K562 (cell line): ENCODE measurements around the gene GRB2. TPM values are rescaled to one million over a fixed set of nuclear protein-coding genes. Genes with fewer than 3 reads are reported as not detected.

Experiments
- CEBPG ChIP-seq, 3 experiments: fragments of 200-800 bp in 1 of 3; sonication (Bioruptor generic) in 1 of 3; sonication (generic) in 1 of 3; formaldehyde crosslinking in 1 of 3; IDR thresholded peaks in 2 of 3; conservative IDR thresholded peaks in 1 of 3; 2 replicates each; pipeline versions ENCODE4 v1.6.1 to v1.8.0; 2016 to 2022; ENCODE audit warnings: missing compliant biosample characterization in 2 of 3, missing genetic modification characterization in 2 of 3, mild to moderate bottlenecking in 1 of 3, missing genetic modification reagents in 1 of 3
- KDM4B ChIP-seq, 2 experiments: fragments of 450-650 bp in 1 of 2; sonication (generic) in 1 of 2; IDR thresholded peaks; 2 replicates each; pipeline ENCODE4 v1.6.1; 2016 to 2017; ENCODE audit warnings: borderline replicate concordance in 2 of 2, antibody characterized with exemption in 1 of 2, low read depth in 1 of 2, mild to moderate bottlenecking in 1 of 2
- MBD2 ChIP-seq: sonication (generic); IDR thresholded peaks from 2 replicates; pipeline ENCODE4 v1.6.1; 2016; ENCODE audit warnings: low read depth, borderline replicate concordance
- NFE2 ChIP-seq: IDR thresholded peaks from 2 replicates; pipeline ENCODE4 v1.6.1; 2014; ENCODE audit warnings: antibody characterized with exemption, low read depth
- POLR2G ChIP-seq: fragments of 200-400 bp; formaldehyde crosslinking; IDR thresholded peaks from 2 replicates; pipeline ENCODE4 v1.6.1; 2017; ENCODE audit warnings: low read depth, mild to moderate bottlenecking, antibody characterized with exemption, low read length, moderate library complexity
- RBBP5 ChIP-seq: fragments of 200-600 bp; sonication (generic); IDR thresholded peaks from 2 replicates; pipeline ENCODE4 v1.6.1; 2012; ENCODE audit warnings: borderline replicate concordance, mild to moderate bottlenecking, low read length, control low read depth, inconsistent platforms; ENCODE audit not compliant: insufficient read depth, poor library complexity, severe bottlenecking
- RCOR1 ChIP-seq, 2 experiments: IDR thresholded peaks; 2 replicates each; pipeline ENCODE4 v1.6.1; 2012; ENCODE audit warnings: low read depth in 2 of 2, low read length in 2 of 2, borderline replicate concordance in 1 of 2, improper control_type of control experiment in 1 of 2
- ZNF232 ChIP-seq: sonication (generic); formaldehyde crosslinking; IDR thresholded peaks from 2 replicates; pipeline ENCODE4 v1.8.0; 2022; ENCODE audit warnings: mild to moderate bottlenecking, missing genetic modification reagents
- ZNF717 ChIP-seq: fragments of 250-450 bp; sonication (Bioruptor Pico); IDR thresholded peaks from 2 replicates; pipeline ENCODE4 v1.5.0; 2021
- polyA plus RNA-seq, 8 experiments: library from polyadenylated mRNA; depleted of rRNA in 4 of 8; stranded (reverse) in 5 of 8; unstranded in 3 of 8; fragments of >200 nt; fragmentation: Nextera tagmentation in 2 of 8; fragmentation: Illumina TruSeq in 1 of 8; extraction: Ambion mirVana in 2 of 8; extraction: Trizol in 1 of 8; gene quantifications; 2 replicates each; pipeline versions ENCODE4 v1.2.1 to v1.2.3, GENCODE V29; 2011 to 2014; ENCODE audit warnings: inconsistent platforms in 1 of 8, missing spikeins in 1 of 8
- total RNA-seq, 7 experiments: library from RNA; depleted of rRNA in 6 of 7; stranded (reverse); fragments of >200 nt in 6 of 7; fragmentation: Illumina TruSeq in 2 of 7; extraction: Trizol in 2 of 7; gene quantifications; 2 replicates each; pipeline versions ENCODE4 v1.2.1 to v1.2.3, GENCODE V29; 2011 to 2021; ENCODE audit warnings: low replicate concordance in 1 of 7
- TF ChIP-seq, protein P1 (sequence below): fragments of 250-450 bp; sonication (Bioruptor Pico); IDR thresholded peaks from 2 replicates; pipeline ENCODE4 v1.6.1; 2021; ENCODE audit warnings: mild to moderate bottlenecking
- TF ChIP-seq, protein P2 (sequence below): fragments of 250-450 bp; sonication (Bioruptor Pico); IDR thresholded peaks from 2 replicates; pipeline ENCODE4 v1.5.0; 2022; ENCODE audit warnings: mild to moderate bottlenecking
- TF ChIP-seq, protein P3 (sequence below): fragments of 250-450 bp; sonication (Bioruptor Pico); IDR thresholded peaks from 2 replicates; pipeline ENCODE4 v1.5.0; 2020; ENCODE audit warnings: mild to moderate bottlenecking
- TF ChIP-seq, protein P4 (sequence below), 2 experiments: IDR thresholded peaks; 2 replicates each; pipeline ENCODE4 v1.6.1; 2012; ENCODE audit warnings: improper control_type of control experiment in 2 of 2, low read depth in 2 of 2, low read length in 2 of 2, borderline replicate concordance in 1 of 2
- TF ChIP-seq, protein P5 (sequence below): conservative IDR thresholded peaks from 2 replicates; pipeline ENCODE4 v1.6.1; 2011; ENCODE audit warnings: low read depth, mild to moderate bottlenecking, low read length; ENCODE audit not compliant: control insufficient read depth
- TF ChIP-seq, protein P6 (sequence below): fragments of 450-650 bp; IDR thresholded peaks from 2 replicates; pipeline ENCODE4 v1.6.1; 2014; ENCODE audit warnings: low read depth, mild to moderate bottlenecking, moderate library complexity, borderline replicate concordance

Gene GRB2
- total and polyA plus RNA-seq, 9 of the 15 experiments (the other 6 are each of a cell fraction or from before 2014, with no cell fraction given) = 57.2 to 136 (median 84.8) TPM

DNA sequence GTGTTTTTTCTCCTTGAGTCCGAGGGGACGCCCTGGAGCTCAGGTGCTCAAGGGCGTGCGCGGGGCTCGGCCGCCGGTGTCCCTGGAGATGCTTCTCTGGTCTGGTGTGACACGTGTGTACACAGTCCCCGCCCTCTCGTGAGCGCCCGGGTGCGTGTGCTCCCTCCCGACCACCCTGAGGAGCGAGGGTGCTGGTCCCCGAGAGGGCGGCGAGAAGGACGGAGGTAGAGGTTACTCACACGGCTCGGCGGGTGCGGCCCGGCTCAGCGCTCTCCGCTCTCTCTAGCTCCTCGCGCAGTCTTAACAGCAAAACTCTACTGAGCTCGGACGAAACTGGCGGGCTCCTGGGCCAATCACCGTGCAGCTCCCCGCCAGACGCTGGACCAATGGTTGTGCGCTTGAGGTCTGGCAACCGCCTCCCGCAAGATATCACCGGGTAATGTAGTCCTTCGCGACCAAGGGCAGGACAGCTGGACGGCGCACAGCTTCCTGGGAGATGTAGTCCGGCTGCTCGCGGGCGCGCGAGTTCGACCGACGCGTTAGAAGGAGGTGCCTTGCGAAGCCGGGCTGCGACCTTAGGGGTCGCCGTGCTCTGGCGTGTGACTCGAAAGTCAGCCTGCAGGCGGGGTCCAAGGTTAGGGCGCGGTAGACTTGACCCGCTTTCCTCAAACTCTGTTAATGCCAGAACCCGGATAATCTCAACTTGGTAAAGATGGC, 116.2 kb downstream of the GRB2 start, which contains the start of gene SLC25A19 (continued):
- TF ChIP-seq ZNF232 (CRISPR knock-in tag) = peak; percentile 35; the same call in 1 of the 2 replicates
- TF ChIP-seq, protein P1, sequence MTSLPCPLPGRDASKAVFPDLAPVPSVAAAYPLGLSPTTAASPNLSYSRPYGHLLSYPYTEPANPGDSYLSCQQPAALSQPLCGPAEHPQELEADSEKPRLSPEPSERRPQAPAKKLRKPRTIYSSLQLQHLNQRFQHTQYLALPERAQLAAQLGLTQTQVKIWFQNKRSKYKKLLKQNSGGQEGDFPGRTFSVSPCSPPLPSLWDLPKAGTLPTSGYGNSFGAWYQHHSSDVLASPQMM (CRISPR knock-in tag) = no peak
- peak; percentile 98 for TF ChIP-seq MBD2
- TF ChIP-seq, protein P2, sequence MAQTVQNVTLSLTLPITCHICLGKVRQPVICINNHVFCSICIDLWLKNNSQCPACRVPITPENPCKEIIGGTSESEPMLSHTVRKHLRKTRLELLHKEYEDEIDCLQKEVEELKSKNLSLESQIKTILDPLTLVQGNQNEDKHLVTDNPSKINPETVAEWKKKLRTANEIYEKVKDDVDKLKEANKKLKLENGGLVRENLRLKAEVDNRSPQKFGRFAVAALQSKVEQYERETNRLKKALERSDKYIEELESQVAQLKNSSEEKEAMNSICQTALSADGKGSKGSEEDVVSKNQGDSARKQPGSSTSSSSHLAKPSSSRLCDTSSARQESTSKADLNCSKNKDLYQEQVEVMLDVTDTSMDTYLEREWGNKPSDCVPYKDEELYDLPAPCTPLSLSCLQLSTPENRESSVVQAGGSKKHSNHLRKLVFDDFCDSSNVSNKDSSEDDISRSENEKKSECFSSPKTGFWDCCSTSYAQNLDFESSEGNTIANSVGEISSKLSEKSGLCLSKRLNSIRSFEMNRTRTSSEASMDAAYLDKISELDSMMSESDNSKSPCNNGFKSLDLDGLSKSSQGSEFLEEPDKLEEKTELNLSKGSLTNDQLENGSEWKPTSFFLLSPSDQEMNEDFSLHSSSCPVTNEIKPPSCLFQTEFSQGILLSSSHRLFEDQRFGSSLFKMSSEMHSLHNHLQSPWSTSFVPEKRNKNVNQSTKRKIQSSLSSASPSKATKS = no peak
- TF ChIP-seq, protein P3, sequence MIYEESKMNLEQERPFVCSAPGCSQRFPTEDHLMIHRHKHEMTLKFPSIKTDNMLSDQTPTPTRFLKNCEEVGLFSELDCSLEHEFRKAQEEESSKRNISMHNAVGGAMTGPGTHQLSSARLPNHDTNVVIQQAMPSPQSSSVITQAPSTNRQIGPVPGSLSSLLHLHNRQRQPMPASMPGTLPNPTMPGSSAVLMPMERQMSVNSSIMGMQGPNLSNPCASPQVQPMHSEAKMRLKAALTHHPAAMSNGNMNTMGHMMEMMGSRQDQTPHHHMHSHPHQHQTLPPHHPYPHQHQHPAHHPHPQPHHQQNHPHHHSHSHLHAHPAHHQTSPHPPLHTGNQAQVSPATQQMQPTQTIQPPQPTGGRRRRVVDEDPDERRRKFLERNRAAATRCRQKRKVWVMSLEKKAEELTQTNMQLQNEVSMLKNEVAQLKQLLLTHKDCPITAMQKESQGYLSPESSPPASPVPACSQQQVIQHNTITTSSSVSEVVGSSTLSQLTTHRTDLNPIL (CRISPR knock-in tag) = no peak
- TF ChIP-seq, protein P4, sequence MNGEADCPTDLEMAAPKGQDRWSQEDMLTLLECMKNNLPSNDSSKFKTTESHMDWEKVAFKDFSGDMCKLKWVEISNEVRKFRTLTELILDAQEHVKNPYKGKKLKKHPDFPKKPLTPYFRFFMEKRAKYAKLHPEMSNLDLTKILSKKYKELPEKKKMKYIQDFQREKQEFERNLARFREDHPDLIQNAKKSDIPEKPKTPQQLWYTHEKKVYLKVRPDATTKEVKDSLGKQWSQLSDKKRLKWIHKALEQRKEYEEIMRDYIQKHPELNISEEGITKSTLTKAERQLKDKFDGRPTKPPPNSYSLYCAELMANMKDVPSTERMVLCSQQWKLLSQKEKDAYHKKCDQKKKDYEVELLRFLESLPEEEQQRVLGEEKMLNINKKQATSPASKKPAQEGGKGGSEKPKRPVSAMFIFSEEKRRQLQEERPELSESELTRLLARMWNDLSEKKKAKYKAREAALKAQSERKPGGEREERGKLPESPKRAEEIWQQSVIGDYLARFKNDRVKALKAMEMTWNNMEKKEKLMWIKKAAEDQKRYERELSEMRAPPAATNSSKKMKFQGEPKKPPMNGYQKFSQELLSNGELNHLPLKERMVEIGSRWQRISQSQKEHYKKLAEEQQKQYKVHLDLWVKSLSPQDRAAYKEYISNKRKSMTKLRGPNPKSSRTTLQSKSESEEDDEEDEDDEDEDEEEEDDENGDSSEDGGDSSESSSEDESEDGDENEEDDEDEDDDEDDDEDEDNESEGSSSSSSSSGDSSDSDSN (IDR thresholded peaks at IDR 0.05; ENCODE audit: borderline replicate concordance in 1 of 2, low read depth in 2 of 2, low read length in 2 of 2) = 0 out of 4 replicates have a peak, but pooled peaks of 1 of the 2 experiments have one; percentile 20
- peak in 1 of 2 experiments; percentile 42; a peak in 1 of 4 replicates for TF ChIP-seq KDM4B (IDR thresholded peaks at IDR 0.05; ENCODE audit: borderline replicate concordance in 2 of 2, low read depth in 1 of 2)
- TF ChIP-seq RCOR1 (IDR thresholded peaks at IDR 0.05; ENCODE audit: borderline replicate concordance in 1 of 2, low read depth in 2 of 2, low read length in 2 of 2) = peak in 1 of 2 experiments; percentile 67; a peak in 2 of 4 replicates
- no peak for TF ChIP-seq CEBPG (CRISPR knock-in tag; IDR thresholded peaks at IDR 0.05)
- no peak for TF ChIP-seq CEBPG (tag; conservative IDR thresholded peaks at IDR 0.05 in 1 of 2, IDR thresholded peaks at IDR 0.05 in 1 of 2)
- TF ChIP-seq, protein P5, sequence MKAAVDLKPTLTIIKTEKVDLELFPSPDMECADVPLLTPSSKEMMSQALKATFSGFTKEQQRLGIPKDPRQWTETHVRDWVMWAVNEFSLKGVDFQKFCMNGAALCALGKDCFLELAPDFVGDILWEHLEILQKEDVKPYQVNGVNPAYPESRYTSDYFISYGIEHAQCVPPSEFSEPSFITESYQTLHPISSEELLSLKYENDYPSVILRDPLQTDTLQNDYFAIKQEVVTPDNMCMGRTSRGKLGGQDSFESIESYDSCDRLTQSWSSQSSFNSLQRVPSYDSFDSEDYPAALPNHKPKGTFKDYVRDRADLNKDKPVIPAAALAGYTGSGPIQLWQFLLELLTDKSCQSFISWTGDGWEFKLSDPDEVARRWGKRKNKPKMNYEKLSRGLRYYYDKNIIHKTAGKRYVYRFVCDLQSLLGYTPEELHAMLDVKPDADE = peak; percentile 99
- TF ChIP-seq, protein P6, sequence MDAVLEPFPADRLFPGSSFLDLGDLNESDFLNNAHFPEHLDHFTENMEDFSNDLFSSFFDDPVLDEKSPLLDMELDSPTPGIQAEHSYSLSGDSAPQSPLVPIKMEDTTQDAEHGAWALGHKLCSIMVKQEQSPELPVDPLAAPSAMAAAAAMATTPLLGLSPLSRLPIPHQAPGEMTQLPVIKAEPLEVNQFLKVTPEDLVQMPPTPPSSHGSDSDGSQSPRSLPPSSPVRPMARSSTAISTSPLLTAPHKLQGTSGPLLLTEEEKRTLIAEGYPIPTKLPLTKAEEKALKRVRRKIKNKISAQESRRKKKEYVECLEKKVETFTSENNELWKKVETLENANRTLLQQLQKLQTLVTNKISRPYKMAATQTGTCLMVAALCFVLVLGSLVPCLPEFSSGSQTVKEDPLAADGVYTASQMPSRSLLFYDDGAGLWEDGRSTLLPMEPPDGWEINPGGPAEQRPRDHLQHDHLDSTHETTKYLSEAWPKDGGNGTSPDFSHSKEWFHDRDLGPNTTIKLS = peak; percentile 93
- TF ChIP-seq RBBP5 = peak; percentile 88
- TF ChIP-seq NFE2 = 0 out of 2 replicates have a peak, but pooled peaks have one; percentile 0
- no peak for TF ChIP-seq ZNF717 (CRISPR knock-in tag)
- TF ChIP-seq POLR2G = peak; percentile 99
